ENCODE measurements around the gene INTS1.
"Not testable (repeated sequence)": the region's sequence is repeated elsewhere in the genome, so short reads cannot be mapped to it uniquely, and the experiment has no call there.

The INTS1 gene

DNA sequence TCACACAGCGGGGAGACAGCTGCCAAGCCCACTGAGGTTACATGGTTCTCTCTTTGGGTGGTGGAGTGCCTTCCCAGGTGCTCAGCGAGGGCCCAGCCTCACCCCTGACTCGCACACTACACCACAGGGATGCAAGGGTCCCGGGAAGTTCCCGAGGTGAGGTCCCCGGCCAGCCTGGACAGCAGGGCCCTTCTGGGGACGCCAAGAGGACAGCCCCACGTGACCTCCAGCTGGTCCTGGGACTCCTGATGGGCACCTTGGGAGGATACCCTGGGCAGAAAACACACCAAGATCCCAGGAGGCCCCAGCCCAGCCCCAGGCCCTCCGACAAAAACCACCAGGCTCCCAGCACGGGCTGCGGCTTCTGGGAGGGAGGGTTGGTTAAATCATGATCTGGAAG lies 53.2 kb downstream of the INTS1 start:
- no peak overlapping the region for H3K27ac ChIP-seq
- H3K9me3 ChIP-seq (ENCODE audit: low read depth, low read length), result no peaks in the 10 kb centered on the region
- no peaks in the 10 kb centered on the region for H3K36me3 ChIP-seq (ENCODE audit: insufficient read depth, low read length)
- H3K9ac ChIP-seq (ENCODE audit: insufficient read length), result no peak overlapping the region
- H3K4me3 ChIP-seq, result no peak overlapping the region
- TF ChIP-seq POLR2AphosphoS5 (IDR thresholded peaks at IDR 0.05; ENCODE audit: borderline replicate concordance, low read depth, low read length) (no peak), FOXP2 (optimal IDR thresholded peaks at IDR 0.05; ENCODE audit: control extremely low read depth, extremely low read length, insufficient read depth) (no peak), EZH2 (IDR thresholded peaks at IDR 0.05) (no peak)
- no peak for DNase-seq (ENCODE audit: low read depth, low spot score)

DNA sequence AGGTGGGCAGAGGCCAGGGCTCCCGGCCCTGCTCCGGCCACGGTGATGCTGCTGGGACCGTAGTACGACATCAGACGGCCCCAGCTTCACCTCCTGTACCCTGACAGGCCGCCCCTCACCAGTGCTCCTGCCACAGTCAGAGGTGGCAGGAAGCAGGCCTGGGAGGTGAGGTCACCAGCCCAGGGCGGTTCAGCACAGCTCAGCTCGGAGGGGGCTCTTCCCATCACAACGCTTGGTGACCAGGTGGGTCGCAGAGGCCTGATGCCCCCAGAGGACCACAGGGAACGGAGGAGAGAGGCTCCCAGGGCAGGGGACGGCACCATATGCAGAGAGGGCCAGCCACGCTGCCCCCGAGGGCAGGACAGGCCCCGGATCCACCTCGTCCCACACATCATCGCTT lies 53.8 kb downstream of the INTS1 start:
- no peak for TF ChIP-seq POLR2AphosphoS5 (IDR thresholded peaks at IDR 0.05; ENCODE audit: borderline replicate concordance, low read depth, low read length)
- no peak for TF ChIP-seq EZH2 (IDR thresholded peaks at IDR 0.05)
- TF ChIP-seq FOXP2 (optimal IDR thresholded peaks at IDR 0.05; ENCODE audit: control extremely low read depth, extremely low read length, insufficient read depth), result no peak
- no peak overlapping the region for H3K27ac ChIP-seq
- H3K9ac ChIP-seq (ENCODE audit: insufficient read length), result no peak overlapping the region

DNA sequence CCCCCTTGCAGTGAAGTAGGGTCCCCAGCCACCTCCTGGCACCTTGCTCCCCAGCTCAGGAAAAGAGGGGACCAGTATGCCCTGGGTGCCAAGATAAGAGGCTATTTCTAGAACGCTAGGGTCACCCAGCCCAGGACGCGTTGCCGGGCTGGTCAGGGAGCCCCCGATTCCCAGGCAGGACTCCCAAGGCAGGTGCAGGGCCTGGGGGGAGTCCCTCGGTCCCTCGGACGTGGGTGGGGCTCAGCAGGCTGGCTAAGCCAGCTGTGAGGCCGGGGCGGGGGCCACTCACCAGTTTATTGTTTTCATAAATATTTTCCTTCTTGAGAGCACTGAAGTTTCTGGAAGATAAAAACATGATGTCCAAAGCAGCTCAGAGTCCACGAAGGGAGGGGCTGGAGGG lies 54.2 kb downstream of the INTS1 start:
- H3K36me3 ChIP-seq (ENCODE audit: insufficient read depth, low read length), result no peaks in the 10 kb centered on the region
- H3K27ac ChIP-seq, result no peak overlapping the region
- H3K9ac ChIP-seq (ENCODE audit: insufficient read length), result no peak overlapping the region
- no peaks in the 10 kb centered on the region for H3K9me3 ChIP-seq (ENCODE audit: low read depth, low read length)
- TF ChIP-seq POLR2AphosphoS5 (IDR thresholded peaks at IDR 0.05; ENCODE audit: borderline replicate concordance, low read depth, low read length) (no peak), FOXP2 (optimal IDR thresholded peaks at IDR 0.05; ENCODE audit: control extremely low read depth, extremely low read length, insufficient read depth) (no peak), EZH2 (IDR thresholded peaks at IDR 0.05) (no peak)
- no peak for DNase-seq (ENCODE audit: low read depth, low spot score)
- no peak overlapping the region for H3K4me3 ChIP-seq

More for the DNA sequence above, 53.8 kb downstream of the INTS1 start:
- no peaks in the 10 kb centered on the region for H3K36me3 ChIP-seq (ENCODE audit: insufficient read depth, low read length)
- no peak overlapping the region for H3K4me3 ChIP-seq
- DNase-seq (ENCODE audit: low read depth, low spot score), result no peak
- no peaks in the 10 kb centered on the region for H3K9me3 ChIP-seq (ENCODE audit: low read depth, low read length)

DNA sequence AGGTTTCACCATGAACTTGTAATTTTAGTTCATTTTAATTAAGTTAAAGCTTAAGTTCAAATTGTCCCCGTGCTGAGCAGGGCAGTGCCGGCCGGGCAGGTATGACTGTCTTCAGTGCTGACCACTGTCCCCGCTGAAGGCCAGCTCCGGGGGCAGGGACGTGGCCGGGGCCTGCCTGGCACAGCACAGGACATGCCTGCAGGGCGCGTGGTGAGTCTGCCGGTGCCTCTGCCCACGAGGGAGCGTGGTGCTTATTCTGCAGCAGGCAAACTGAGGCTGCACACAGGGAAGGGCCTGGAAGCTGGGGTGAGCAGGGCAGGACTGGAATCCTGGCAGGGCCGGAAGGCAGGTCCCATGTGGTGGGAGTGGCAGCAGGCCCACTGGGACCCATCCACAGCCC lies 54.7 kb downstream of the INTS1 start:
- TF ChIP-seq POLR2AphosphoS5 (IDR thresholded peaks at IDR 0.05; ENCODE audit: borderline replicate concordance, low read depth, low read length) (no peak), EZH2 (IDR thresholded peaks at IDR 0.05) (no peak), FOXP2 (optimal IDR thresholded peaks at IDR 0.05; ENCODE audit: control extremely low read depth, extremely low read length, insufficient read depth) (no peak)
- Histone ChIP-seq H3K9ac (ENCODE audit: insufficient read length) (no peak overlapping the region), H3K27ac (no peak overlapping the region), H3K9me3 (ENCODE audit: low read depth, low read length) (no peaks in the 10 kb centered on the region), H3K36me3 (ENCODE audit: insufficient read depth, low read length) (no peaks in the 10 kb centered on the region), H3K4me3 (no peak overlapping the region)
- DNase-seq (ENCODE audit: low read depth, low spot score), result no peak

DNA sequence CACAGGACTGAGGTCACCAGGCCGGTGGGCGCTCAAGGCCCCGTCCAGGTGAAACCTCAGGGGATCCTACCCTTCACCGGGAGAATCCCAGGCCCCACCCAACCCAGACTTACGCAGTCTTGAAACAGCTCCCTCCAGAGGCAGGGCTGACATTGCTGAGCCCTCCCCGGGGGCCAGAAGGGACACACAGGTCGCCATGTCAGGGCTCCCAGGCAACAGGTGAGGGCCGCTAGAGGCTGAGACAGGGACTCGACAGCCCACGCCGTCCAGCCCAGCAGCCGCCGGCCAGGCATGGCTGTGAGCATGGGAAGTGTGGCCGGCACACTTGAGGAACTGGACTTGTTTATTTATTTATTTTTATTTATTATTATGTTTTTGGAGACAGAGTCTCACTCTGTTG lies 55.2 kb downstream of the INTS1 start:
- TF ChIP-seq FOXP2 (optimal IDR thresholded peaks at IDR 0.05; ENCODE audit: control extremely low read depth, extremely low read length, insufficient read depth), result no peak
- TF ChIP-seq POLR2AphosphoS5 (IDR thresholded peaks at IDR 0.05; ENCODE audit: borderline replicate concordance, low read depth, low read length), result no peak
- TF ChIP-seq EZH2 (IDR thresholded peaks at IDR 0.05), result no peak
- H3K9me3 ChIP-seq (ENCODE audit: low read depth, low read length), result no peaks in the 10 kb centered on the region
- DNase-seq (ENCODE audit: low read depth, low spot score), result no peak
- H3K4me3 ChIP-seq, result no peak overlapping the region
- H3K9ac ChIP-seq (ENCODE audit: insufficient read length), result no peak overlapping the region
- no peaks in the 10 kb centered on the region for H3K36me3 ChIP-seq (ENCODE audit: insufficient read depth, low read length)
- no peak overlapping the region for H3K27ac ChIP-seq

DNA sequence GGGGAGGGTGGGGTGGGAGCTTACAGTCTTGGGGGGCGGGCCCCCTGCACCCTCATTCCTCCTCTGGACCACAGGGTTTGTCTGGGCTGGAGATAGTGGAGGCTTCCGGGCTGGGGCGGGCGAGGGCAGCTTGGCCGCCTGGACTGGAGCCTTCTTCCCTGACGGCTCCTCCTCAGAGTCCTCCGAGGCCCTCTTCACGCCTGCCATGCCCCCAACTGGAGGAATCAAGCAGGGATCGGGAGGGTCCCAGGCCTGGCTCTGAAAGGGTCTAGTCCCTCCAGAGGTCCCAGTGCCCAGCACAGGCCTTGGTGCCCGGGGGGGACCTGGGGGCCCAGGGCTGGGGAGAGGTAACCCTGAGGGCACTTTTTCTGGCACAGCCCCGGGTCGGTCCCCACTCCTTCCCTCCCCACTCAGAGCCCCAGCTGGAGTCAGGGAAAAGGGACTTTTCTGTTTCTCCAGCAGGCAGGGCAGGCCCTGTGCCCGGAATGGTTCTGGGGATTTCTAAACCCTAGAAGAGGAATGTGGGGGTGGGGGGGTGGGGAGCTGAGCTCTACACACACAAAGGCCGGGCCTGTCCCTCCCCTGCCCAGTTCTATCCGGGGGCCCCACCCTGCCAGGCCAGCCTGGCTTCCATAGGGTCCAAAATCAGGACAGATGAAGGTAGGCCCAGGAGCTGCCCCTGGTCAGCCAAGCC lies 56.5 kb downstream of the INTS1 start:
- no peaks in the 10 kb centered on the region for H3K36me3 ChIP-seq (ENCODE audit: insufficient read depth, low read length)
- DNase-seq (ENCODE audit: low read depth, low spot score), result no peak
- no peak overlapping the region for H3K27ac ChIP-seq
- H3K9me3 ChIP-seq (ENCODE audit: low read depth, low read length), result no peaks in the 10 kb centered on the region
- no peak overlapping the region for H3K4me3 ChIP-seq
- H3K9ac ChIP-seq (ENCODE audit: insufficient read length), result no peak overlapping the region
- TF ChIP-seq EZH2 (IDR thresholded peaks at IDR 0.05), result no peak
- TF ChIP-seq FOXP2 (optimal IDR thresholded peaks at IDR 0.05; ENCODE audit: control extremely low read depth, extremely low read length, insufficient read depth), result no peak
- no peak for TF ChIP-seq POLR2AphosphoS5 (IDR thresholded peaks at IDR 0.05; ENCODE audit: borderline replicate concordance, low read depth, low read length)

DNA sequence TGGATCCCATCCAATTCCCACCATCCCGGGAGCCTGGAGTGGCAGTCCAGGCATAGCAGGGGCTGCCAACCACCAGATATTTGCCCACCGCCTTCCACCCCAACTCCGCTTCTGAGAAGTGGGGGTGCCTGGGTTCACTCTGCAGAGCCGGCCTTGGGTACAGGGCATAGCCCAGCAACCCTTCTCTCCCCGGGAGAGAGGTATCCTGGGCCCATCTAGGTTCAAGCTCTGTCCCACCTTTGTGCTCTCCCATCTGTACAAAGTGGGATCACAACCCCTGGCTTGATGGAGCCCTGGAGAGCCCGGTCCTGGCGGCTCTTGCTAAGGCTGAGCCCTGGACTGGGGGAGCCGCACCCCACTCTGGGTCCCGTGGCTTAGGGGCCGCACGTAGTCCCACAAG lies 57.1 kb downstream of the INTS1 start:
- TF ChIP-seq FOXP2 (optimal IDR thresholded peaks at IDR 0.05; ENCODE audit: control extremely low read depth, extremely low read length, insufficient read depth) (no peak), EZH2 (IDR thresholded peaks at IDR 0.05) (no peak), POLR2AphosphoS5 (IDR thresholded peaks at IDR 0.05; ENCODE audit: borderline replicate concordance, low read depth, low read length) (no peak)
- DNase-seq (ENCODE audit: low read depth, low spot score), result no peak
- Histone ChIP-seq H3K4me3 (no peak overlapping the region), H3K36me3 (ENCODE audit: insufficient read depth, low read length) (no peaks in the 10 kb centered on the region), H3K9me3 (ENCODE audit: low read depth, low read length) (no peaks in the 10 kb centered on the region), H3K27ac (no peak overlapping the region), H3K9ac (ENCODE audit: insufficient read length) (no peak overlapping the region)

DNA sequence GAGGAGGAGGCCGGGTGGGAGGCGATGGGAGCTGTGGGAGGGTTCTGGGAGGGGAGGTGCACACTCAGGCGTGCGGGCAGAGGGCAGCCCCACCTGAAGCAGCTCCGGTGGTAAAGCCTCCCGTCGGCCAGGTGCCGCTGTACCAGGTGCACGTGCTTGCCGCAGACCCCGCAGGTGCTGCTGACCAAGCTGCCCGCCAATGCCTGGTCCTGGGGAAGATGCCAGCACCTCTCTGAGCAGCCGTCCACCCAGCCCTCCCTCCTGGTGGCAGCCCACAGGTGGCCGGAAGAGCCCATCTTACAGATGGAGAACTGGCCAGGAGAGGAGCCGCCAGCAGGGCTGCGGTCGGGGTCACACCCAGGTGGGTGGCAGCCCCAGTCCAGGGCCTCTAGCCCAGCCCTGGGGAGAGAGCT lies 57.6 kb downstream of the INTS1 start:
- Histone ChIP-seq H3K9ac (ENCODE audit: insufficient read length) (no peak overlapping the region), H3K9me3 (ENCODE audit: low read depth, low read length) (no peaks in the 10 kb centered on the region), H3K27ac (no peak overlapping the region), H3K4me3 (no peak overlapping the region), H3K36me3 (ENCODE audit: insufficient read depth, low read length) (no peaks in the 10 kb centered on the region)
- TF ChIP-seq POLR2AphosphoS5 (IDR thresholded peaks at IDR 0.05; ENCODE audit: borderline replicate concordance, low read depth, low read length), result no peak
- no peak for TF ChIP-seq FOXP2 (optimal IDR thresholded peaks at IDR 0.05; ENCODE audit: control extremely low read depth, extremely low read length, insufficient read depth)
- DNase-seq (ENCODE audit: low read depth, low spot score), result no peak

DNA sequence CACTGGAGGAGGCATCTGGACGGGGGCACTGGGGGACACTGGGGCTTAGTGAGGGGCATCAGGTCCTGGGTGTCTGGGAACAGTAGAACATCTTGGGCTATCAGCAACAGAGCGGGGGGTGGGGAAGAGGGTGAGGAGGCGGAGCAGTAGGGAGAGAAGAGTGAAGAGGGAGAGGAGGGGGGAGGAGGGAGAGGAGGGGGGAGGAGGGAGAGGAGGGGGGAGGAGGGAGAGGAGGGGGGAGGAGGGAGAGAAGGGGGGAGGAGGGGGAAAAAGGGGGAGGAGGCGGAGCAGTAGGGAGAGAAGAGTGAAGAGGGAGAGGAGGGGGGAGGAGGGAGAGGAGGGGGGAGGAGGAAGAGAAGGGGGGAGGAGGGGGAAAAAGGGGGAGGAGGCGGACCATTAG lies 58.2 kb downstream of the INTS1 start:
- not testable (repeated sequence) for H3K36me3 ChIP-seq (ENCODE audit: insufficient read depth, low read length); H3K9me3 ChIP-seq (ENCODE audit: low read depth, low read length); H3K9ac ChIP-seq (ENCODE audit: insufficient read length); H3K27ac ChIP-seq; H3K4me3 ChIP-seq; DNase-seq (ENCODE audit: low read depth, low spot score)
